CD4-positive, alpha-beta T cell treated with Interleukin-17A for 4 hours (primary cell): ENCODE data around the gene WDR1.

Experiments
- DNase-seq: peaks from one replicate; pipeline ENCODE4 v3.0.0-alpha.2; 2020; ENCODE audit warnings: mixed read lengths

Gene WDR1

GRCh38 chr4:10034612-10035104 is 81.9 kb downstream of the WDR1 start:
- DNase-seq: no peak

- DNase-seq: no peak
Measured at GRCh38 chr4:10034136-10034535, 82.5 kb downstream of the WDR1 start.

GRCh38 chr4:10033191-10033881 is 83.3 kb downstream of the WDR1 start:
- no peak for DNase-seq

- no peak for DNase-seq
Measured at GRCh38 chr4:10032625-10033024, 84.0 kb downstream of the WDR1 start.

GRCh38 chr4:10031668-10032590 is 84.7 kb downstream of the WDR1 start:
- DNase-seq: no peak

- no peak for DNase-seq
Measured at GRCh38 chr4:10030972-10031667, 85.5 kb downstream of the WDR1 start.

- DNase-seq: no peak
Measured at GRCh38 chr4:10029403-10029802, 87.2 kb downstream of the WDR1 start.

GRCh38 chr4:10028910-10029309 is 87.7 kb downstream of the WDR1 start:
- DNase-seq: no peak

GRCh38 chr4:10026485-10026884 is 90.1 kb downstream of the WDR1 start:
- no peak for DNase-seq

GRCh38 chr4:10025230-10025806 is 91.3 kb downstream of the WDR1 start:
- no peak for DNase-seq
